ENCODE data around the gene EPHA10.
"Not testable (repeated sequence)": the region's sequence is repeated elsewhere in the genome, so short reads cannot be mapped to it uniquely, and the experiment has no call there.

Gene EPHA10

DNA sequence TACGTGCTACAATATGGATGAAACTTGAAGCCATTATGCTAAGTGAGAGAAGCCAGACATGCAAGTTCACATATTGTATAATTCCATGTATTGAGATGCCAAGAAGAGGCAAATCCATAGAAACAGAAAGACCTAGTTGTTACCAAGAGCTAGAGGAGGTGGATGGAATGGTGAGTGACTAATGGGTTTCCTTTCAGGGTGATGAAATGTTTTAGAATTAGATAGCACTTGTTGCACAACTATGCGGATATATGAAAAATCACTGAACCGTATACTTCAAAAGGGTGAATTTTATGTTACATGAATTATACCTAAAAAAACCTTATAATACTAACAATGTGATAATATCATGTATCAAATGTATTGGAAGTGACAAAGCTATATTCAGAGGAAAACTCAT, 18.1 kb downstream of the EPHA10 start:
- DNase-seq (ENCODE audit: low read depth), result no peak
- no peak for TF ChIP-seq CTCF (IDR thresholded peaks at IDR 0.05; ENCODE audit: low read depth, low read length, missing control alignments)
- H3K4me3 ChIP-seq (ENCODE audit: low read depth, low read length), result no peak overlapping the region

DNA sequence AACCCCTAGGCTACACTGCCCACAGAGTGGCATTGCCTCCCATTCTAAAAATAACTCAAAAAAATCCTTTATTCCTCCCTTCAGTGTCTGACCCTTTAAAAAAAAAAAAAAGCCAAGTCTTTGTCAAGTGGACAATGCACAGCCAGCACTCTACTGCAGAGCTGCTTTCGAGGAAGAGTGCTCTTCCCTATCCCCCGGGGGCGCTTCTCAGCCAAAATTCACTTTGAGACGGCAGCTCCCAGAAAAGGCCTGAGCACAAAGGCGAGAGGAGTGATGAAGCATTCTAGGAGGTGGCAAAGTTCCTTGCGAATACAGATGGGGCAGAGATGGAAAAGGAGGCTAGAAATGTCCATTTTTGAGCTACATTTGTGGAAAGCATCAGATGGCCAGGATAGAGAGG, 23.3 kb downstream of the EPHA10 start:
- no peak for TF ChIP-seq CTCF (IDR thresholded peaks at IDR 0.05; ENCODE audit: low read depth, low read length, missing control alignments)
- H3K4me3 ChIP-seq (ENCODE audit: low read depth, low read length), result no peak overlapping the region
- no peak for DNase-seq (ENCODE audit: low read depth)

- DNase-seq (ENCODE audit: low read depth), result no peak
- H3K4me3 ChIP-seq (ENCODE audit: low read depth, low read length), result no peak overlapping the region
- no peak for TF ChIP-seq CTCF (IDR thresholded peaks at IDR 0.05; ENCODE audit: low read depth, low read length, missing control alignments)
Measured at GRCh38 chr1:37741130-37741529, 23.8 kb downstream of the EPHA10 start.

DNA sequence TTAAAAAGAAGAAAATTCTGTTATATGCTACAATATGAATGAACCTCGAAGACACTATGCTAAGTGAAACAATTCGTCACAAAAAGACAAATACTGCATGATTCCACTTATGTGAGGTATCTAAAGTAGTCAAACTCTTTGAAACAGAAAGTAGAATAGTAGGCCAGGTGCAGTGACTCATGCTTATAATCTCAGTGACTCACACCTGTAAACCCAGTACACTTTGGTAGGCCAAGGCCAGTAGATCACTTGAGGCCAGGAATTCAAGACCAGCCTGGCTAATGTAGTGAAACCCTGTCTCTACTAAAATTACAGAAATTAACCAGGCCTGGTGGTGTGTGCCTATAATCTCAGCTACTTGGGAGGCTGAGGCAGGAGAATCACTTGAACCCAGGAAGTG, 25.7 kb downstream of the EPHA10 start:
- no peak overlapping the region for H3K4me3 ChIP-seq (ENCODE audit: low read depth, low read length)
- TF ChIP-seq CTCF (IDR thresholded peaks at IDR 0.05; ENCODE audit: low read depth, low read length, missing control alignments), result no peak
- DNase-seq (ENCODE audit: low read depth), result no peak

- not testable (repeated sequence) for DNase-seq (ENCODE audit: low read depth); H3K4me3 ChIP-seq (ENCODE audit: low read depth, low read length)
Measured at GRCh38 chr1:37738619-37739018, 26.3 kb downstream of the EPHA10 start.

DNA sequence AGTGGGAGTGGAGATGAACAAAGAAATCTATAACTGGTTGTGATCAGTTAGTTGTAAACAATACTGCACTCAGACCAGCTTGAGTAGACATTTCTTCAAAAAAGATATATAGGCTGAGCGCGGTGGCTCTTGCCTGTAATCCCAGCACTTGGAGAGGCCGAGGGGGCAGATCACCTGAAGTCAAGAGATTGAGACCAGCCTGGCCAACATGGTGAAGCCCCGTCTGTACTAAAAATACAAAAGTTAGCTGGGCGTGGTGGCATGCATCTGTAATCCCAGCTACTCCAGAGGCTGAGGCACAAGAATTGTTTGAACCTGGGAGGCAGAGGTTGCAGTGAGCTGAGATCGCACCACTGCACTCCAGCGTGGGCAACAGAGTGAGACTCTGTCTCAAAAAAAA, 26.9 kb downstream of the EPHA10 start:
- H3K4me3 ChIP-seq (ENCODE audit: low read depth, low read length); DNase-seq (ENCODE audit: low read depth): not testable (repeated sequence)

GRCh38 chr1:37734629-37735591, 30.0 kb downstream of the EPHA10 start:
- no peak for TF ChIP-seq CTCF (IDR thresholded peaks at IDR 0.05; ENCODE audit: low read depth, low read length, missing control alignments)
- no peak for DNase-seq (ENCODE audit: low read depth)
- no peak overlapping the region for H3K4me3 ChIP-seq (ENCODE audit: low read depth, low read length)

- no peak for DNase-seq (ENCODE audit: low read depth)
- no peak overlapping the region for H3K4me3 ChIP-seq (ENCODE audit: low read depth, low read length)
- TF ChIP-seq CTCF (IDR thresholded peaks at IDR 0.05; ENCODE audit: low read depth, low read length, missing control alignments), result no peak
Measured at GRCh38 chr1:37732111-37732780, 32.7 kb downstream of the EPHA10 start.

Data from GM12864 (cell line).